GM19035 (cell line): ENCODE results near the gene IFI27L1.
"Not testable (repeated sequence)": the region's sequence is repeated elsewhere in the genome, so short reads cannot be mapped to it uniquely, and the experiment has no call there.

Experiments used
- ATAC-seq: cut with Tn5 transposase; IDR thresholded peaks from one replicate; pipeline ENCODE4 v1.9.1; 2021; ENCODE audit not compliant: unreplicated experiment

IFI27L1 gene

GRCh38 chr14:94047581-94047980, 33.5 kb upstream of the IFI27L1 start:
- ATAC-seq, result no peak

- ATAC-seq, result no peak
Measured at GRCh38 chr14:94048691-94049624, 32.2 kb upstream of the IFI27L1 start.

- ATAC-seq, result no peak
Measured at GRCh38 chr14:94049625-94050023, 31.5 kb upstream of the IFI27L1 start.

GRCh38 chr14:94050231-94050880, 30.8 kb upstream of the IFI27L1 start:
- no peak for ATAC-seq

GRCh38 chr14:94051115-94051514, 30.0 kb upstream of the IFI27L1 start:
- no peak for ATAC-seq

- no peak for ATAC-seq
Measured at GRCh38 chr14:94051779-94052178, 29.3 kb upstream of the IFI27L1 start.

GRCh38 chr14:94052199-94052598, 28.9 kb upstream of the IFI27L1 start:
- ATAC-seq, result no peak

GRCh38 chr14:94052662-94053061, 28.4 kb upstream of the IFI27L1 start:
- ATAC-seq, result no peak

- ATAC-seq, result no peak
Measured at GRCh38 chr14:94054401-94054800, 26.7 kb upstream of the IFI27L1 start.

GRCh38 chr14:94054936-94055335, 26.2 kb upstream of the IFI27L1 start:
- no peak for ATAC-seq

- ATAC-seq, result peak; percentile 82
Measured at GRCh38 chr14:94056579-94057308, 24.4 kb upstream of the IFI27L1 start.

GRCh38 chr14:94058128-94058673, 22.9 kb upstream of the IFI27L1 start:
- no peak for ATAC-seq

GRCh38 chr14:94058674-94059138, 22.4 kb upstream of the IFI27L1 start:
- no peak for ATAC-seq

GRCh38 chr14:94059998-94060397, 21.1 kb upstream of the IFI27L1 start:
- no peak for ATAC-seq

GRCh38 chr14:94062344-94062940, 18.7 kb upstream of the IFI27L1 start:
- no peak for ATAC-seq

- no peak for ATAC-seq
Measured at GRCh38 chr14:94066089-94066676, 14.9 kb upstream of the IFI27L1 start.

- ATAC-seq, result not testable (repeated sequence)
Measured at GRCh38 chr14:94072076-94072475, 9.0 kb upstream of the IFI27L1 start.

GRCh38 chr14:94074534-94074933, 6.6 kb upstream of the IFI27L1 start:
- no peak for ATAC-seq

GRCh38 chr14:94075008-94075407, 6.1 kb upstream of the IFI27L1 start:
- no peak for ATAC-seq

- ATAC-seq, result no peak
Measured at GRCh38 chr14:94077111-94077821, 3.8 kb upstream of the IFI27L1 start.
